Kidney (tissue), 14 donors: ENCODE data around the gene MAPK10. TPM values are rescaled to one million over a fixed set of nuclear protein-coding genes. Genes with fewer than 3 reads are reported as not detected.

Experiments
- DNase-seq, 5 donors: peaks; one replicate each; pipeline ENCODE4 v3.0.0-alpha.2; 2013 to 2020
- FAIRE-seq: peaks from 2 replicates; lab custom pipeline; 2012; peaks lifted over from hg19 to GRCh38; lab: Jason Lieb, UNC
- H3K27ac ChIP-seq, 2 donors: one replicate each; pipeline ENCODE4 v1.7.0; 2013; ENCODE audit warnings: low read depth in 2 of 2, low read length in 2 of 2, inconsistent platforms in 1 of 2
- H3K27me3 ChIP-seq: one replicate; pipeline ENCODE4 v1.7.1; 2013; ENCODE audit warnings: low read length, inconsistent platforms; ENCODE audit not compliant: control insufficient read depth, insufficient read depth
- H3K36me3 ChIP-seq, 3 donors: one replicate each; pipeline versions ENCODE4 v1.7.0 to v1.7.1; 2013; ENCODE audit warnings: low read length in 3 of 3, control low read depth in 1 of 3, inconsistent platforms in 1 of 3; ENCODE audit not compliant: insufficient read depth in 3 of 3, control insufficient read depth in 2 of 3
- H3K4me1 ChIP-seq, 3 donors: one replicate each; pipeline versions ENCODE4 v1.7.0 to v1.7.1; 2013; ENCODE audit warnings: low read length in 3 of 3, inconsistent platforms in 1 of 3, low read depth in 1 of 3; ENCODE audit not compliant: control insufficient read depth in 2 of 3, insufficient read depth in 2 of 3
- H3K4me3 ChIP-seq, 3 donors: one replicate each; pipeline versions ENCODE4 v1.7.0 to v1.8.1; 2013; ENCODE audit warnings: low read length in 3 of 3, control low read depth in 1 of 3, inconsistent platforms in 1 of 3
- H3K9ac ChIP-seq, 3 donors: one replicate each; pipeline versions ENCODE4 v1.7.0 to v1.7.1; 2013; ENCODE audit warnings: low read length in 3 of 3, control low read depth in 1 of 3, inconsistent platforms in 1 of 3
- H3K9me3 ChIP-seq, 3 donors: one replicate each; pipeline versions ENCODE4 v1.7.0 to v1.7.1; 2013; ENCODE audit warnings: low read length in 3 of 3, control low read depth in 1 of 3, inconsistent platforms in 1 of 3; ENCODE audit not compliant: control insufficient read depth in 2 of 3, insufficient read depth in 1 of 3
- intact Hi-C: fragments of 100-400 bp; cut with DNase I; formaldehyde crosslinking; loops from one replicate; pipeline ENCODE4 v1.11.1; 2022
- polyA plus RNA-seq: library from polyadenylated mRNA; stranded (reverse); fragments of 350-450 nt; fragmentation: Illumina TruSeq; extraction: RNeasy Lipid Tissue Mini Kit (QIAGEN cat#74804); gene quantifications from one replicate; pipeline ENCODE4 v1.2.3, GENCODE V29; 2014; ENCODE audit warnings: low read depth, low replicate concordance; ENCODE audit not compliant: insufficient read depth
- total RNA-seq: library from RNA; stranded (reverse); fragmentation: NEBNext Ultra II Directional; extraction: Animal tissue kit (Norgen Biotek cat#: 25700); gene quantifications from one replicate; pipeline ENCODE4 v1.2.1, GENCODE V29; 2021
- TF ChIP-seq, protein P1 (sequence below): IDR thresholded peaks from 3 replicates; pipeline ENCODE4 v1.5.1; 2012; ENCODE audit warnings: mild to moderate bottlenecking, moderate library complexity, borderline replicate concordance; ENCODE audit not compliant: insufficient read depth; ENCODE audit errors: extremely low read depth
- donor health status: control.
- donor health status: control.
- donor health status: control.
- donor health status: control.
- donor health status: control.
- donor health status: DM: yes; HTN: yes; CAD: no.
- donor health status: Normal renal cell carcinoma (clear cell type).

Gene MAPK10
- total and polyA plus RNA-seq, 2 donors from 2014 or later = 27.6 to 54.5 TPM

DNA sequence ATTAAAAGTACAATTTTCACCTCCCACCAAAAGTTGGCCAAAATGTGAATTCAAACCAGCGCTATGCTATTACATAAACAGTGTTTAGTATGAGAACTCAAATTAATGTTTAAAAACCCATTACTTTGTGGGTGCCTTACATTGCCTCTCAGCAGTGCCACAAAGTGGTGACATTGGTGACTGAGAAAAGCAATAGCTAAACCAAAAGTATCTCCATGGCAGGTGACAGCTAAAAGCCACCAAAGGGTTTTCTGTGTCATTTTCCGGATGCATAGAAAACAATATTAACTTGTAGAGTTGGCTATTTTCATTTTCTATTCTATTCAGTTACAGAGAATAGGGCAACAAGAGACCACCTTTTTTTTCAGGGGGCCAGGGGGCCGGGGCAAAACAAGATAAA lies 261.2 kb downstream of the MAPK10 start:
- DNase-seq (no peak), FAIRE-seq (no peak)
- H3K27me3 ChIP-seq = no peaks in the 10 kb centered on the region
- intact Hi-C loops = no loop called here
- no peaks in the 10 kb centered on the region for H3K9me3 ChIP-seq
- no peak overlapping the region for H3K9ac ChIP-seq
- no peaks in the 10 kb centered on the region for H3K4me1 ChIP-seq
- no peak overlapping the region for H3K4me3 ChIP-seq
- H3K27ac ChIP-seq = no peak overlapping the region
- TF ChIP-seq, protein P1, sequence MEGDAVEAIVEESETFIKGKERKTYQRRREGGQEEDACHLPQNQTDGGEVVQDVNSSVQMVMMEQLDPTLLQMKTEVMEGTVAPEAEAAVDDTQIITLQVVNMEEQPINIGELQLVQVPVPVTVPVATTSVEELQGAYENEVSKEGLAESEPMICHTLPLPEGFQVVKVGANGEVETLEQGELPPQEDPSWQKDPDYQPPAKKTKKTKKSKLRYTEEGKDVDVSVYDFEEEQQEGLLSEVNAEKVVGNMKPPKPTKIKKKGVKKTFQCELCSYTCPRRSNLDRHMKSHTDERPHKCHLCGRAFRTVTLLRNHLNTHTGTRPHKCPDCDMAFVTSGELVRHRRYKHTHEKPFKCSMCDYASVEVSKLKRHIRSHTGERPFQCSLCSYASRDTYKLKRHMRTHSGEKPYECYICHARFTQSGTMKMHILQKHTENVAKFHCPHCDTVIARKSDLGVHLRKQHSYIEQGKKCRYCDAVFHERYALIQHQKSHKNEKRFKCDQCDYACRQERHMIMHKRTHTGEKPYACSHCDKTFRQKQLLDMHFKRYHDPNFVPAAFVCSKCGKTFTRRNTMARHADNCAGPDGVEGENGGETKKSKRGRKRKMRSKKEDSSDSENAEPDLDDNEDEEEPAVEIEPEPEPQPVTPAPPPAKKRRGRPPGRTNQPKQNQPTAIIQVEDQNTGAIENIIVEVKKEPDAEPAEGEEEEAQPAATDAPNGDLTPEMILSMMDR = no peak
- no peaks in the 10 kb centered on the region for H3K36me3 ChIP-seq

DNA sequence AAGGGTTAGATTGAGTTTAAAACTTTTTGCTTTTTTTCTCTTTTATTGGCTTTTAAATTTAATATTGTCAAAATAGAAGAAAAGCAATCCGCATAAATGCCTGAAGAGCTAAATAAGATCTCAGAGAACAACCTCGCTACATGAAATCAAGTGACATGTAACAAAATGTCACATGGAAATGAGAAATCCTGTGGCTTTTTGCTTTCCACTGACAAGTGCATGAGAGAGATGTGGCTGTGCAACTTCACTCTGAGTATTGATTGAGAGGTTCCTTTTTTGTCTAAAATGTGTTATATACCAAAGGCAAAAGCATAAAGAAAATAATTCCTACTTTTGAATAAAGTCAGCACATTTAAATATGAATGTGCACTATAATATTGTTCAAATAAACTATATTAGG lies 263.5 kb downstream of the MAPK10 start:
- Histone ChIP-seq H3K9me3 (no peaks in the 10 kb centered on the region), H3K4me1 (no peaks in the 10 kb centered on the region), H3K36me3 (no peaks in the 10 kb centered on the region), H3K27me3 (no peaks in the 10 kb centered on the region), H3K4me3 (no peak overlapping the region), H3K9ac (no peak overlapping the region), H3K27ac (no peak overlapping the region)
- intact Hi-C loops = no loop called here
- no peak for FAIRE-seq
- DNase-seq = no peak
- TF ChIP-seq, protein P1 = no peak

DNA sequence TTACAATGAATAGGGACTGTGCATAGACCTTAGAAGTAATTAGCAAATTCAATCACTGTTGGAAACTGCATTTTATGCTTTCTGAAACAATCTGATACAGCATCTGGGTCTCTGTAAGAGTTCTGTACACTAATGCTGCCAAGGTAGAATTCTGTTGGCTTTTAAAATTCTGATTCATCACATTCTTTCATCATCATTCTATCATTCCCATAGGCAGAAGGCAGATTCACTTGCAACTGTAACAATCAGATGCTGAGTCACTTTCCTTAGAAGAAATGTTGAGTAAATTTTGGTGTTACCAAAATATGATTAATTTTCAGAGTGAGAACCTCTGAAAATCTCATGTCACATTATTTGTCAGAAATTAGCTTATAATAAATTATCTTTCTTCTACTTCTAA lies 267.2 kb downstream of the MAPK10 start:
- Histone ChIP-seq H3K27ac (no peak overlapping the region), H3K9me3 (no peaks in the 10 kb centered on the region), H3K9ac (no peak overlapping the region), H3K36me3 (no peaks in the 10 kb centered on the region), H3K4me3 (no peak overlapping the region), H3K27me3 (no peaks in the 10 kb centered on the region), H3K4me1 (no peaks in the 10 kb centered on the region)
- FAIRE-seq (no peak), DNase-seq (no peak)
- intact Hi-C loops = no loop called here
- TF ChIP-seq, protein P1 = no peak

DNA sequence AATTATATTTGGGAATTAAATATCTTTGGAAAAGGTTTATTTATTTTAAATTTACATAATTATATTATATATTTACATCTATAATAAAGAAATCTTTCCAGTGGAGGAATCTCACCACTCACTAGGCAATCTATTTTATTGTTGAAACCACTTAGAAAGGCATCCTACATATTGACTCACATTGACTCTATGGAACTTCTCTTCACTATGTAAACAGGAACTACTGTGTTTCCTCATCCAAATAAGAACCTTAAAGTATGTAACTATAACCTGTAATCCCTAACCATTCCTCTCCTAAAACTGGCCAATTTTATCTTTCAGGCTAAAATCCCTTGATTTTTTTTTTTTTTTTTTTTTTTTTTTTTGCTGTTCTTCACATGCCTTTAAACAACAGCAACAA lies 268.7 kb downstream of the MAPK10 start:
- Histone ChIP-seq H3K9ac (no peak overlapping the region), H3K27ac (no peak overlapping the region), H3K4me1 (no peaks in the 10 kb centered on the region), H3K9me3 (no peaks in the 10 kb centered on the region), H3K27me3 (no peaks in the 10 kb centered on the region), H3K4me3 (no peak overlapping the region), H3K36me3 (no peaks in the 10 kb centered on the region)
- no peak for FAIRE-seq
- TF ChIP-seq, protein P1 = no peak
- DNase-seq = no peak
- intact Hi-C loops = no loop called here
